Measurements from ENCODE around the gene IMMP2L. TPM values are rescaled to one million over a fixed set of nuclear protein-coding genes. Genes with fewer than 3 reads are reported as not detected.

Gene IMMP2L
- total and polyA plus RNA-seq, 4 donors = 24.3 to 32.9 (median 26.8) TPM

DNA sequence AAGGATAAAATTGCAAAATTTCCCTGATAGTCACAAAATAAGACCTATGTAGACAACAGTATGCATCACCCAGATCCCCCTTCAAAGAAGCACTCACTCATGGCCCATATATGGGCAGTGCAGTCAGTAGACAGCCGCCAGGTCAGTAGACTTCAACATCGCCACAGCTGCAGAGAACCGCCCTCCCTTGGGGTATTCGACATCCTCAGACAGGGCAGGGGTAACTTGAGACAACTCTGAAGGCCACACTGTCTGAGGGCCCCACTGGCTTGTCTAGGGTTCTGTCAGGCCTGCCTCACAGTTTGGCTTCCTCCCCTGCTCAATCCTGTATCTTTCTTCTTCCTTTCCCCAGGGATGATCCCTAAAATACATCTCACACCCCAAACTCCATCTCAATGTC is 172.3 kb downstream of the IMMP2L start:
- Histone ChIP-seq H3K4me3 (ENCODE audit: low read length in 2 of 2) (no peak overlapping the region), H3K4me1 (ENCODE audit: control insufficient read depth in 1 of 2, insufficient read depth in 2 of 2, low read length in 2 of 2) (peaks cover 2 to 8% of the 10 kb centered on the region in 2 donors), H3K27me3 (ENCODE audit: control insufficient read depth in 1 of 2, insufficient read depth in 2 of 2, low read length in 1 of 2) (no peaks in the 10 kb centered on the region), H3K27ac (ENCODE audit: low read depth in 1 of 2, low read length in 2 of 2) (no peak overlapping the region), H3K36me3 (ENCODE audit: control insufficient read depth in 1 of 2, insufficient read depth in 2 of 2, low read length in 1 of 2) (no peaks in the 10 kb centered on the region), H3K9me3 (ENCODE audit: control insufficient read depth, low read length) (no peaks in the 10 kb centered on the region)
- no peak for DNase-seq
- no peak for ATAC-seq (ENCODE audit: low FRiP score)
- intact Hi-C loops (cut with DNase I) = no loop called here
- 98 to 99% methylated on average over 4 of the region's 4 CpGs for WGBS, 2 donors

DNA sequence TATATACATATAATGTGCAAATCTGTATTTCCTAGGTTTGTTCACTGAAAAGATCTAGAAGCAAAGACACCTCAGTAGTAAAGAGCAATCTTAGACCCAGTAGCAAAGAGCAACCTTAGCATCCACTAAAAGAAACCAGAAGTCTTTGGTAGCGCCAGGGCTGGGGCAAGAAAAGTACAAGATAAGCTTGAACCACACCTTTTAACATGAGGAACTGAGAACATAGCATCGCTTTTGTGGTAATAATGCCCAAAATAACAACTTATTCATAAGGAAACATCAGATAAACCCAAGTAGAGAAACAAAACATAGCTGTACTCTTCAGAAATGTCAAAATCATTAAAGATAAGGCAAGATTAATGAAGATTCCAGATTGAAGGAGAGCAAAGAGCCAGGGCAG is 173.4 kb downstream of the IMMP2L start:
- intact Hi-C loops (cut with DNase I) = no loop called here

DNA sequence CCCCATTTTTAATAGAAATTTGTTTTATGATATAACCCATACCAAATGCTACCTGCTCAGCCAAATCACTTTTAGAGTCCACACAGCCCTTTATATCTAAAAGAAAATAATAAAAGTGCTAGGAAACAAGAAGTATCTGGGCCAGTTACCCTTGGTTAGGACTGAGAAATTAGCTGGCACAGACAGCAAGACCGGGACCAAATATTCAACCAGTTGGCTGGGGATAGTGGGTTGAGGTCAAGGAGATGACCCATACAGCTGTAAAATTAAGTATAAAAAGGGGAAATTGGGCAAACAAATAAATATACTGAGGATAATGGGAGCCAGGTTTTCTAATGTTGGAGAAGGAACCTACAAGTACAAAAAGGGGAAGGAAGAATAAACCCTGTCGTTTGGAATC is 174.3 kb downstream of the IMMP2L start:
- intact Hi-C loops (cut with DNase I) = no loop called here
- Histone ChIP-seq H3K9me3 (ENCODE audit: control insufficient read depth, low read length) (no peaks in the 10 kb centered on the region), H3K36me3 (ENCODE audit: control insufficient read depth in 1 of 2, insufficient read depth in 2 of 2, low read length in 1 of 2) (no peaks in the 10 kb centered on the region), H3K27me3 (ENCODE audit: control insufficient read depth in 1 of 2, insufficient read depth in 2 of 2, low read length in 1 of 2) (no peaks in the 10 kb centered on the region), H3K4me1 (ENCODE audit: control insufficient read depth in 1 of 2, insufficient read depth in 2 of 2, low read length in 2 of 2) (peaks cover 1 to 2% of the 10 kb centered on the region in 2 donors), H3K4me3 (ENCODE audit: low read length in 2 of 2) (no peak overlapping the region), H3K27ac (ENCODE audit: low read depth in 1 of 2, low read length in 2 of 2) (no peak overlapping the region)
- WGBS, 2 donors = 62 to 67% methylated on average over 2 of the region's 2 CpGs
- ATAC-seq (ENCODE audit: low FRiP score) = no peak
- DNase-seq = no peak

More for the DNA sequence above, 173.4 kb downstream of the IMMP2L start:
- WGBS, 2 donors = 39 to 46% methylated on average over 2 of the region's 2 CpGs
- Histone ChIP-seq H3K36me3 (ENCODE audit: control insufficient read depth in 1 of 2, insufficient read depth in 2 of 2, low read length in 1 of 2) (no peaks in the 10 kb centered on the region), H3K27ac (ENCODE audit: low read depth in 1 of 2, low read length in 2 of 2) (no peak overlapping the region), H3K4me3 (ENCODE audit: low read length in 2 of 2) (no peak overlapping the region), H3K27me3 (ENCODE audit: control insufficient read depth in 1 of 2, insufficient read depth in 2 of 2, low read length in 1 of 2) (no peaks in the 10 kb centered on the region), H3K4me1 (ENCODE audit: control insufficient read depth in 1 of 2, insufficient read depth in 2 of 2, low read length in 2 of 2) (peaks cover 2 to 8% of the 10 kb centered on the region in 2 donors), H3K9me3 (ENCODE audit: control insufficient read depth, low read length) (no peaks in the 10 kb centered on the region)
- no peak for DNase-seq
- ATAC-seq (ENCODE audit: low FRiP score) = no peak

DNA sequence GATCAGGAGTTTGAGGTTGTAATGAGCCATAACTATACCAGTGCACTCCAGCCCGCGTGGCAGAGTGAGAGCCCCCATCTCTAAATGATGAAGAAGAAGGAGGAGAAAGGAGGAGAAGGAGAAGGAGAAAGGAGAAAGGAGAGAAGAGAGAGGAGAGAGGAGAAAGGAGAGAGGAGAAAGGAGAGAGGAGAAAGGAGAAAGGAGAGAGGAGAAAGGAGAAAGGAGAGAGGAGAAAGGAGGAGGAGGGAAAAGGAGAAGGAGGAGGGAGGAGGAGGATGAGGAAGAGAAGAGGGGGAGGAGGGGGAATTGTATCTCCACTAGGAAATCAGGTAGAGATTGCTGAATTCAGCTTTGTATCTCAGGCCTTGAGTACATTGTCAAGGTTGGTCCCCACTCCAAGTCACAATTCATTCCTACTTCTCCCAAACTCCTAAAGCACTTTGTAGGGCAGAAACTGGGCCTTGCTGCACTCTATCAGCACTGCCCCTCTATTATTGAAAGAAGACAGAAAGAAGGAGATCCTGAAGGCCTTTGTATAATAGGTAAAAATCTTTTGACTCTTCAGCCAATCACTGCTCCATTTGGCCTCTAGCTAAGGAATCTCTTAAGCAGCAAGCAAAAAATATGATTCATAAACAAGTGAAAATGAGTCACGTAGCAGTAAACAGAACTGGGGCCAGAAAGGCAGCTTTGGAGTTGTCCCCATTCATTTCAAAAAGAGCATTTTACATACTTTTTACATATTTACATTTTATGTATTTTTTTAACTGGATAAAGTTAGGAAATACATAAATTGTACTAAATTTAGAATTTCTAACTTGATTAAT is 178.0 kb downstream of the IMMP2L start:
- H3K27me3 ChIP-seq (ENCODE audit: control insufficient read depth in 1 of 2, insufficient read depth in 2 of 2, low read length in 1 of 2) = no peaks in the 10 kb centered on the region
- no peaks in the 10 kb centered on the region for H3K4me1 ChIP-seq (ENCODE audit: control insufficient read depth in 1 of 2, insufficient read depth in 2 of 2, low read length in 2 of 2)
- H3K4me3 ChIP-seq (ENCODE audit: low read length in 2 of 2) = no peak overlapping the region
- no peak for DNase-seq
- no peak for ATAC-seq (ENCODE audit: low FRiP score)
- no peak overlapping the region for H3K27ac ChIP-seq (ENCODE audit: low read depth in 1 of 2, low read length in 2 of 2)
- H3K36me3 ChIP-seq (ENCODE audit: control insufficient read depth in 1 of 2, insufficient read depth in 2 of 2, low read length in 1 of 2) = no peaks in the 10 kb centered on the region
- H3K9me3 ChIP-seq (ENCODE audit: control insufficient read depth, low read length) = no peaks in the 10 kb centered on the region
- intact Hi-C loops (cut with DNase I) = no loop called here
- 88 to 89% methylated on average over 3 of the region's 3 CpGs for WGBS, 2 donors

DNA sequence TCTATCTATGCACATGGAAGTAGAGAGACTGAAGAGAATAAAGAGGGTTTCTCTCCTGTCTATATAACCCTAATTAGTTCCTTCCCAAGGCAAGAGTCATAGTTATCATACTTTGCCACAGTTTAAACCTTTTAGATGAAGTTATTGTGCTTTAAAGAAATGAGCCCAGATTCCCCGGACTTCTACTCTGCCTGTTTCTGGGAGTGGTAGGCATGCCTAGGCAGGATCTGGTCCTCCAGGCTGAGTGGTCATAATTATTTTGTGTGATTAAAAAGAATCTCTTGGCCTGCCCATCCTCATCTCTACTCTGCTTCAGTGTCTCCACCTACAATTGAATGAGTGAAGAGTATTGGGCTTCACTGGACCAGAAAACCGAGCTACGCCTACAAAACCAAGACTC is 179.2 kb downstream of the IMMP2L start:
- 96 to 99% methylated on average over 3 of the region's 3 CpGs for WGBS, 2 donors
- ATAC-seq (ENCODE audit: low FRiP score) (no peak), DNase-seq (no peak)
- intact Hi-C loops (cut with DNase I) = no loop called here
- H3K4me1 ChIP-seq (ENCODE audit: control insufficient read depth in 1 of 2, insufficient read depth in 2 of 2, low read length in 2 of 2) = no peaks in the 10 kb centered on the region
- no peaks in the 10 kb centered on the region for H3K27me3 ChIP-seq (ENCODE audit: control insufficient read depth in 1 of 2, insufficient read depth in 2 of 2, low read length in 1 of 2)
- H3K36me3 ChIP-seq (ENCODE audit: control insufficient read depth in 1 of 2, insufficient read depth in 2 of 2, low read length in 1 of 2) = no peaks in the 10 kb centered on the region
- H3K27ac ChIP-seq (ENCODE audit: low read depth in 1 of 2, low read length in 2 of 2) = no peak overlapping the region
- H3K4me3 ChIP-seq (ENCODE audit: low read length in 2 of 2) = no peak overlapping the region
- H3K9me3 ChIP-seq (ENCODE audit: control insufficient read depth, low read length) = no peaks in the 10 kb centered on the region

DNA sequence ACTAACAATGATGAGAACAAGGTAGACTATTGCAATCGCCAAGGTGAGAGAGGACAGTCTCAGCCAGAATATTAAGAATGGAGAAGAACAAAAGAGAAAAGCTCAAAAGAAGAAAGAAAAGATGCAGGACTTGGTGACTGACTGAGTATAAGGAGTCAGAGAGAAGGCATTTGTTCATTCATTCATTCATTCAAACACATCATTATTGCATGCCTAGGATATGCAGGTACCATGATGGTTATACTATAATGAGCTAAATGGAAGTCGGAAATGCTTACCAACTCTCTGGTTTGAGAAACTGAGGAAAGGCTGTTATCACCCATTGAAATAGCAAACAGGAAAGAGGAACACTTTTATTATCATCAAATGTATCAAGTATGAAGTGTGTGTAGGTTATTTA is 180.7 kb downstream of the IMMP2L start:
- intact Hi-C loops (cut with DNase I) = no loop called here
- no peaks in the 10 kb centered on the region for H3K9me3 ChIP-seq (ENCODE audit: control insufficient read depth, low read length)
- no peaks in the 10 kb centered on the region for H3K36me3 ChIP-seq (ENCODE audit: control insufficient read depth in 1 of 2, insufficient read depth in 2 of 2, low read length in 1 of 2)
- 98% methylated on average over 2 of the region's 2 CpGs for WGBS, 2 donors
- DNase-seq (no peak), ATAC-seq (ENCODE audit: low FRiP score) (no peak)
- no peaks in the 10 kb centered on the region for H3K27me3 ChIP-seq (ENCODE audit: control insufficient read depth in 1 of 2, insufficient read depth in 2 of 2, low read length in 1 of 2)
- no peak overlapping the region for H3K27ac ChIP-seq (ENCODE audit: low read depth in 1 of 2, low read length in 2 of 2)
- no peak overlapping the region for H3K4me3 ChIP-seq (ENCODE audit: low read length in 2 of 2)
- no peaks in the 10 kb centered on the region for H3K4me1 ChIP-seq (ENCODE audit: control insufficient read depth in 1 of 2, insufficient read depth in 2 of 2, low read length in 2 of 2)

DNA sequence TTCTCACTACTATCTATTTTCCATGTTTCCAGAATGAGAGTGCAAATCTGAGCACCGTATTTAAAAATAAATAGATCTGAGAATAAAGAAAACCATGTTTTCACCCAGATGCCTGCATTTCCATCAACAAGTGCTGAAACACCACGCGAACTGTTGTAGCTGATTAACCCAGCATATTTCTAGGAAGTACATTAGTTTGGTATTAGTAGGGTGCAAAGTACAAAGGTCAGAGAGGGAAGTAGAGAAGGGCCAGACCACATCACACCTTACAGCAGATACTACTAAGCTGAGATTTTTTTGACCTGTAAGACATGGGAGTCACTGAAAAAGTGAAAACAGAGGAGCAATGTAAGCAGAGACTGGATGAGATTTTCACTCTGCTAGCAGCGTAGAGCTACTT is 181.3 kb downstream of the IMMP2L start:
- intact Hi-C loops (cut with DNase I) = no loop called here
- H3K36me3 ChIP-seq (ENCODE audit: control insufficient read depth in 1 of 2, insufficient read depth in 2 of 2, low read length in 1 of 2) = no peaks in the 10 kb centered on the region
- H3K27me3 ChIP-seq (ENCODE audit: control insufficient read depth in 1 of 2, insufficient read depth in 2 of 2, low read length in 1 of 2) = no peaks in the 10 kb centered on the region
- DNase-seq (no peak), ATAC-seq (ENCODE audit: low FRiP score) (no peak)
- H3K27ac ChIP-seq (ENCODE audit: low read depth in 1 of 2, low read length in 2 of 2) = no peak overlapping the region
- H3K4me3 ChIP-seq (ENCODE audit: low read length in 2 of 2) = no peak overlapping the region
- WGBS, 2 donors = 69 to 75% methylated on average over 4 of the region's 4 CpGs
- no peaks in the 10 kb centered on the region for H3K9me3 ChIP-seq (ENCODE audit: control insufficient read depth, low read length)
- H3K4me1 ChIP-seq (ENCODE audit: control insufficient read depth in 1 of 2, insufficient read depth in 2 of 2, low read length in 2 of 2) = no peaks in the 10 kb centered on the region

DNA sequence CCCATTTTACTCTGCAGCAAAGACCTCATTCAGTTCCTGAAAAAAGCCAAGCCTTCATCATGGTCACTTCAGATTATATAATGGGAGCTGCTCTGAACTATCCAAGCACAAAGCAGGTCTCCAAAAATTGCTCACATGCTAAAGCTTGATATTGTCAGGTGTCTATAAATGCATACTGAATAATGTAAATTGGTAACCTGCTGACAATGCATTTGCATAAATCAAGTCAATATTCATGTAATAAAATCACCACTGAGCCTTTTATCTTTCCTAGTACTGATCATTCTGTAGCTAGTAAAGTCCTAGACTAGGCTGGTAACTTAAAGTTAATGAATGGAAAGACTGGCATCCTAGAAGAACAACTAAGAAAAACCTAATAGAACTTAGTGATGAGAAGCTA is 188.3 kb downstream of the IMMP2L start:
- H3K36me3 ChIP-seq (ENCODE audit: control insufficient read depth in 1 of 2, insufficient read depth in 2 of 2, low read length in 1 of 2) = no peaks in the 10 kb centered on the region
- H3K27ac ChIP-seq (ENCODE audit: low read depth in 1 of 2, low read length in 2 of 2) = no peak overlapping the region
- DNase-seq (no peak), ATAC-seq (ENCODE audit: low FRiP score) (no peak)
- no peak overlapping the region for H3K4me3 ChIP-seq (ENCODE audit: low read length in 2 of 2)
- H3K4me1 ChIP-seq (ENCODE audit: control insufficient read depth in 1 of 2, insufficient read depth in 2 of 2, low read length in 2 of 2) = peaks cover 0 to 2% of the 10 kb centered on the region in 2 donors
- H3K9me3 ChIP-seq (ENCODE audit: control insufficient read depth, low read length) = no peaks in the 10 kb centered on the region
- H3K27me3 ChIP-seq (ENCODE audit: control insufficient read depth in 1 of 2, insufficient read depth in 2 of 2, low read length in 1 of 2) = no peaks in the 10 kb centered on the region
- intact Hi-C loops (cut with DNase I) = no loop called here

DNA sequence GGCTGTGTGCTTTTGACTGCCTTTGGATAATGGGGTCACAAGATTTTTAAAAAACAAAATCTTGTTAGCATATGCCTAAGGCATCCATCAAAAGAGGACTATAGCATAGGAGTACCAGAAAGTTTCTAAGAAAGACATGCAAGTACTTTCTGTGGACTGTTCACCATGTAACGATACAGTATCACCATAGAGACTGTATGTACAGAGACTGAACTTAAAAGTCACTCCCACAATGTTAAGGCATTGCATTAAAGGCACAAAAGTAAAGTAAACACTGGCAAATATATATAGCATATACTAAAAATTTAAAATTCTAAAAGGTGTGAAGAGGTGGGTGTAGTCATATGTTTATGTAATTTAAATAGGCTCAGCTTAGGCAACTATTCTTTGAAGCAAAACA is 190.9 kb downstream of the IMMP2L start:
- no peaks in the 10 kb centered on the region for H3K36me3 ChIP-seq (ENCODE audit: control insufficient read depth in 1 of 2, insufficient read depth in 2 of 2, low read length in 1 of 2)
- WGBS, 2 donors = 79 to 80% methylated on average over 1 of the region's 1 CpG
- H3K4me3 ChIP-seq (ENCODE audit: low read length in 2 of 2) = no peak overlapping the region
- no peaks in the 10 kb centered on the region for H3K27me3 ChIP-seq (ENCODE audit: control insufficient read depth in 1 of 2, insufficient read depth in 2 of 2, low read length in 1 of 2)
- ATAC-seq (ENCODE audit: low FRiP score) = no peak
- no peak for DNase-seq
- no peak overlapping the region for H3K27ac ChIP-seq (ENCODE audit: low read depth in 1 of 2, low read length in 2 of 2)
- intact Hi-C loops (cut with DNase I) = no loop called here
- peaks cover 0 to 2% of the 10 kb centered on the region in 2 donors for H3K4me1 ChIP-seq (ENCODE audit: control insufficient read depth in 1 of 2, insufficient read depth in 2 of 2, low read length in 2 of 2)
- H3K9me3 ChIP-seq (ENCODE audit: control insufficient read depth, low read length) = no peaks in the 10 kb centered on the region
